HG02885 (cell line): Measurements from ENCODE around the gene KCNMA1.
"Not testable (repeated sequence)": the region's sequence is repeated elsewhere in the genome, so short reads cannot be mapped to it uniquely, and the experiment has no call there.

Experiments used
- ATAC-seq: cut with Tn5 transposase; IDR thresholded peaks from one replicate; pipeline ENCODE4 v1.9.1; 2021; ENCODE audit warnings: mild to moderate bottlenecking; ENCODE audit not compliant: unreplicated experiment, poor library complexity

The KCNMA1 gene

DNA sequence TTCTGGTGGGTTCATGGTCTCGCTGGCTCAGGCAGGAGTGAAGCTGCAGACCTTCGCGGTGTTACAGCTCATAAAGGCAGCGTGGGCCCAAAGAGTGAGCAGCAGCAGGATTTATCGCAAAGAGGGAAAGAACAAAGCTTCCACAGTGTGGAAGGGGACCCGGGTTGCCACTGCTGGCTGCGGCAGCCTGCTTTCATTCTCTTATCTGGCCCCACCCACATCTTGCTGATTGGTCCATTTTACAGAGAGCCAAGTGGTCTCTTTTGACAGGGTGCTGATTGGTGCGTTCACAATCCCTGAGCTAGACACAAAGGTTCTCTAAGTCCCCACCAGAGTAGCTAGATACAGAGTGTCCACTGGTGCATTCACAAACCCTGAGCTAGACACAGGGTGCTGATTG is 47.9 kb downstream of the KCNMA1 start:
- ATAC-seq: not testable (repeated sequence)

DNA sequence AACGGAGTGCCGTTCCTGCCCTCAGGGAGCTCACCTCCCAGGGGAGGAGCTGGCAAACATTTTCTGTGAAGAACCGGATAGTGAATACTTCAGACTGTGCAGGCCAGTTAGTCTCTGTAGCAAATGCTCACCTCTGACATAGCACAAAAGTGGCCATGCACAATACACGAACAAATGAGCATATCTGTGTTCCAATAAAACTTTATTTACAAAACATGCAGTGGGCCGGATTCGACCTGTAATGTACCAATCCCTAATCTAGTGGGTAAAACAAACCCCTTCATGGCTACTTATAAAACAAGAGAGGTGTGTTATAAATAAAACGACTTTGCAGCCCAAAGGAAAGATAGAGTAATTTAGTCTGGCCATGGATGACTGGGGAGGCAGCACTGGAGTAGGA is 48.7 kb downstream of the KCNMA1 start:
- ATAC-seq: no peak

DNA sequence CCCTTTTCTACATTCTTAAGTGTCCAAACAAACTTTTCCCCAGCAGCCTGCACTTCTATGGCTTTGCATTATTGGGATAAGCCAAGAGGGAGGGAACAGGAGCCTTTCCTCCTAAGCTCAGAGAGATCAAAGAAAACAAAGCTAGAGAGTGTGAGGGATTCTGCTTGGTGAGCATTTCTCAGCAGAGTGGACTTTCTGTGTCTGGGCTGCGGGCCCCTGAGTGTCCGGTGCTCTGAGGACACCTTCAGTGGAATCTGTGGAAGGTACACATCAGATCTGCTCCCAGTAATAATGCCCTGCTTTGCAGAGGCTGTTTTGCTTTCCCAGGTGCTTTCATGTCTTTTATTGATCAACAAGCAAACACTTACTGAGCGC is 50.2 kb downstream of the KCNMA1 start:
- ATAC-seq: no peak

DNA sequence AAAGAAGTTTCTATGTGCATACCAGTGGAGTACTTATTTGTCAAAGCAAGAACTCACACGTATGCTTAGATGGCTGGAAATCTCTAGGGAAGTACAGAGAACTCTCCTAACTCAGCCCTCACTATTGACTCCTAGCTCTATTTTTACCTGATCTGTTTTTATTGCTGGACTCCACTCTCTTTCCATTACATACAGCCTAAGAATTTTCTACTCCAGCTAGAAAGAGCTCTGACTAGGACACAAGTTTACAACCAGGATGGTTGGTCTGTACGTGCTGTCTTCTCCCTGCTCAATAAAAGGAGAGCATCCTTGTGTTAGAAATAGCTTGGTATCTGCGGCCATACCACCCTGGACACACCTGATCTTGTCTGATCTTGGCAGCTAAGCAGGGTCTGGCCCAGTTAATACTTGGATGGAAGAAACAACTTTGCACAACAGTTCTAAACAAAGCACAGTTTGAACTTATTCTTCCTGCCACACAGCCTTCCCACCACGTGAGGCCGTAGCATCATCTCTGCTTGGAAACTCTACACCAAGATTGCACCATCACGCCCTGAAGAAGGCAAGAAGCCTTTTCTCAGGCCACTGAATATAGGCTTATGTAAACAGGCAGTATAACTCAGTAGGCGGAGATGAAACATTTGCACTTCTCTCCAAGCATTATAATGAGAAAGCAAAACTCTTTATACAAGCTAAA is 50.7 kb downstream of the KCNMA1 start:
- ATAC-seq: no peak

DNA sequence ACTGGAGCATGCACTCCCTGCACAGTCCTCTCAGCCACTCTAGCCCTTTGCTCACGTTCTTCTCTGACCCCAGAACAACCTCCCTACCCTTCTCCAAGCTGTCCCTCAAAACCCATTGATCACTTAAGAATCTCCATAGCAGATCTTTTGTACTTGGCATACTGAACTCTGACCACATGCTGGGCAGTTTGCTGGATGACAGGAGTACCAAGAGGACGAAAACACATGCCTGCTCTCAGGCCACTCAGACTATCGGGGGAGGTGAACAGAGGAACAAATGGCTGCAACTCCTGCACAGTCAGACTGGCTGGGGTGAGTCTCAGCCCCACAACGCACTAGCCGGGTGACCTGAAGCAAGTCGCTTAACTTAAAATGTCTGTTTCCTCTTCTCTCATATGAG is 52.7 kb downstream of the KCNMA1 start:
- no peak for ATAC-seq

DNA sequence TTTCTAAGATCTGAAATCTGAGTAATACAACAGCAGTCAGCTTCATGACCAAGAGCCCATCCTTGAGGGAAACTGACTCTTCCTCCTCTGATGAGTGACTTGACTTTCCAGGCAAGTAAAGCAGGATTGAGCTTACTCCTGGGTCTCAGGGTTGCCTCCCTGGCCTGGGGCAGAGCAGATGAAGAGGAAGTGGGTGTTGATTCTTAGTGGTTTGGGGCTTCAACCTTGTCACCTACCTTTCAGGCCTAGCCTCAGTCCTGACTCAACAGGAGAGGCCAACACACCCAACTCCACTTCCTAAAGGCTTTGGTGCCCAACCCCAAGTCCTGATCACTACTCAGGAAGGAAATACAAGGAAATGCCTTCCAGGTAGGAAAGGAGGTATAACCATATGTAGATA is 54.1 kb downstream of the KCNMA1 start:
- ATAC-seq: no peak

DNA sequence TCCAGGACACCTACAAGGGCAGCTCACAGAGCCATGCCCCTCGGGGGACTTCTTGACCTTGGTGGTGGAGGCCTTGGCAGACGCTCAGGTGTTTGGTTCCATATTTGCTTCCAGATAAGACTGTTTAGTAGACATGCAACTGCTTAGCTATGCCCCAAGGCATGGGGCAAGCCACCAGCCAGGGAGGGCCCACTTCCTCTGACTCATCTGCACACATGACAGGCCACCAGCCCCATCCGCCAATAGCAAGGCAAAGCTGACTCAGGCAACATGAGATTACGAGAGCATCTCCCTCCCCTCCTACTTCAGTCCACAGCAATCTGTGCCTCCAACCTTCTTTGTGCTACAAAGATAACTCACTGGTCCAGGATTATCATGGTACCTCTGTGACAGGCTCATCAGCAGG is 54.9 kb downstream of the KCNMA1 start:
- ATAC-seq: no peak

DNA sequence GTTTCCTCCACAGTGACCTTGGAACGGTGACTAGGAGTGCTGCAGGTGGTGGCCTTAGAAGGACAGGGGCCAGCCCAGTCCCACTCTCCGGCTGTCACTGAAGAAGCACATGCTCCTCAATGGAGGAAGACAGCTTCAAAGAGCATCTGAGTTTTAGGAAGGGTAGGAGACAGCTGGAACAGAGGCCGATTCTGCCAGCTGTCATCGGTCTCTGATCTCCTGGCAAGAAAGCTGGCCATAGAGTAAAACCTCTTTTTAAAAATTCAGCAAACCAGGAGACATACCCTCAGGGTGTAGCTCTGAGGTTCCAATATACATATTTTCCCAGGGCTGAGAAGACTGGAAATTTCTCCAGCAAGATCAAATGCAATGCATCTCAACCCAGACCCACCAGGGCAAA is 55.9 kb downstream of the KCNMA1 start:
- no peak for ATAC-seq

DNA sequence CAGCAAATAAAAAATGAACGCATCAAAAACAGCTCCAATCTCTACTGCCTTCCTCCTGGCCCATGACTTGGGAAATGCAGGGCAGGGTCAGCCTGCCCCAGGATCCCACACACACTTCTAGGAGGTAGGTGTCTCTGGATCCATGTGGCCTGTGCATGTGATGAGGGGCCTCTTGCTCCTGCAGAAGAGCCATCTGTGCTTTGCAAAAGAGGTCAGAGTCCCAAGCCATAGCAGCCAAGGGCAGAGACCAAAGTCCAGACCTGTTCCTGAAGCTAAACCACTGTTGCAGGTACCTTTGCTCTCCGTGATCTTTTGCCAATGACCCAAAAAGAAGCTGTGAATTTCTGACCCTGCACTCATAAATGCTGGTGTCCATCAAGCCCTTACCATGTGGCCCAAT is 57.1 kb downstream of the KCNMA1 start:
- no peak for ATAC-seq

DNA sequence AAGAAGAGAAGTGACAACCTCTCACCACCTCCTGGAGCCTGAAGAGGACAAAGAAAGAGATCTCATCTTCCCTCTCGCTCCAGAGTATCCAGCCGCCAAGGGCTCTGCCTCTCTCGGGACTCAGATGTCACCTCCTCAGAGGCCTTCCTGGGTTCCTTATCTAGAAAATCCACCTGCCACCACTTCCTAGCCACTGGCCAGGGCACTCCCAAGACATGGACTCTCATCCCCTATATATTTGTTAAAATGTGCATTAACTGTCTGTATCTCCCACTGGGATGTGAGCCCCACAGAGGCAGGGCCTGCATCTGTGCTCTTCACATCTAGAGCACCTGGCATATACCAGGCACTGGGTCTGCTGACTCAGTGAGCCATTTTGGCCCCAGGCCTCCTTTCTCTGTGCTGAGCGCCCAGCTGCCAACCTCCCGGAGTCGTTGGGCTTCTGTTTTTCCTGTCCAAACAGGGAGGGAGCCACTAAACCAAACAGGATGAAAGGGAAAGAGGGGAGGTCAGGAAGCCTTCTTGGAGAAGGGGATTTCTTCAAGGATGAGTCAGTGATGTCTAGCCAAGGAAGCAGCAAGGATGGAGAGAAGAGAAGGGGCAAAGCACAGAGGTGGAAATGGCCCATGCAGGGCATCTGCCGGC is 58.9 kb downstream of the KCNMA1 start:
- no peak for ATAC-seq

DNA sequence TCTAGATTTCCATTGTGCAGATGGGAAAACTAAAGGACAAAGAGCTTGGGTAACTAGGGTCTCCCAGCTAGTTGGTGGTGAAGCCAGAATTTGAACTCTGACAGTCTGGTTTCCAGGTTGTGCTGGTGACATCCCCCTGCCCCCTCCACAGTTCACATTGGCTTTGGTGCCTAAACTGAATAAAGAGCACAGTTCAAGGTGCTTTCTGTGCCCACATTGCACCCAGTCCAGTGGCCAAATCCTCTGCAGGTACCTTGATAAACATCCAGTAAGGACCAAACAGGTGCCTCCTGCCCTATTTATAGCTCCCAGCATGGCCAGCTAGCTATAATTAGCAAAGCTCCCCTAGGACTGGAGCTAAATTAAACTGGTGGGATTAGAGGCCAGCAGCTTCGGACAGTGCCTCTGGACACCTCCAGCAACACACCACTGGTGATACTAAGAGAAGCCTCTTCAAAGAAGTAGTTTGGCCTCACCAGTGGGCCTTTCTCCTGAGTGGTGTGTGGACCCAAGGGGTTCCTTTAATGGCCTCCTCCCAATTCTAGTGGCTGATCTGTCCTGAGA is 59.9 kb downstream of the KCNMA1 start:
- ATAC-seq: no peak

DNA sequence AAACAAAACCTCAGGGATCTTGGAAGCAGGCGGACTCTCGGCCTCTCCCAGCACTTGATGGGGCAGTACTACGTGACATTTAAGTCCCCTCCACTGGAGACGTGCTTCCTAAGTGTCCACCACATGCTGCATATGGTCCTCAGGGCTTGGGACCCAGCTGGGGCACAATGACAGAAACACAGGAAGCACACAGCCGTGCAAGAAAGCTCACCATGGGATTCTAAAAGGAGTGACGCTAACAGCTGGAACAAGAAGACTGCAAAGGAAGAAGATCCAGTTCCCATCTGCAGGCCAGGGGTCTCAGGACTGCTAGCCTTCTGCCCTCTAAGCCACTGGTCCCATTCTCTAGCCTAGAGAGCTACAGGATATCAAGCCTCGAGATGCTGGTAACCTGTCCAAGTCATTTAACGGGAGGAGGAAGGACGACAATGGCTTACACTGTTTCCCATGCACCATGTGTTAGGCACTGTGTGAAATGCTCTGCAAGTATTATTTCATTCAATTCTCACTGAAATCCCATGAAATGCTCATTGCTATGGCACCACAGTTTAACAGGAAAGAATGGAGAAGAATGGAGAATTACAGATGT is 61.1 kb downstream of the KCNMA1 start:
- no peak for ATAC-seq

DNA sequence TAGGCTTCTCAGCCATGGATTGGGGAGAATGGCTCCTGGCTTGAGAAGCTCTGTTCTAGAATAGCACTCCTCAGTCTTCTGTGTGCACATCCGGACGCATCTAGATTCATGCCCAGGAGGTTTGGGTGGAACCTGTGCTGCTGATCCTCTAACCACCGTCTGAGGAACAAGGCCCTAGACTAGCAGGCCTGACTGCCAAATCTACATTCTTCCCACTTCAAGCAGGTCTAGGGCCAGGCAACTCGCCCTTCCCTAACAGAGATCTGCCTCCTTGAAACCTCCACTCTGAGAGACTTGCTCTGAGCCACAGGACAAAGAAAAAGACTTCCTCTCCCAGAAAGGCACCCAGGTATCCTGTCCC is 61.6 kb downstream of the KCNMA1 start:
- ATAC-seq: no peak

DNA sequence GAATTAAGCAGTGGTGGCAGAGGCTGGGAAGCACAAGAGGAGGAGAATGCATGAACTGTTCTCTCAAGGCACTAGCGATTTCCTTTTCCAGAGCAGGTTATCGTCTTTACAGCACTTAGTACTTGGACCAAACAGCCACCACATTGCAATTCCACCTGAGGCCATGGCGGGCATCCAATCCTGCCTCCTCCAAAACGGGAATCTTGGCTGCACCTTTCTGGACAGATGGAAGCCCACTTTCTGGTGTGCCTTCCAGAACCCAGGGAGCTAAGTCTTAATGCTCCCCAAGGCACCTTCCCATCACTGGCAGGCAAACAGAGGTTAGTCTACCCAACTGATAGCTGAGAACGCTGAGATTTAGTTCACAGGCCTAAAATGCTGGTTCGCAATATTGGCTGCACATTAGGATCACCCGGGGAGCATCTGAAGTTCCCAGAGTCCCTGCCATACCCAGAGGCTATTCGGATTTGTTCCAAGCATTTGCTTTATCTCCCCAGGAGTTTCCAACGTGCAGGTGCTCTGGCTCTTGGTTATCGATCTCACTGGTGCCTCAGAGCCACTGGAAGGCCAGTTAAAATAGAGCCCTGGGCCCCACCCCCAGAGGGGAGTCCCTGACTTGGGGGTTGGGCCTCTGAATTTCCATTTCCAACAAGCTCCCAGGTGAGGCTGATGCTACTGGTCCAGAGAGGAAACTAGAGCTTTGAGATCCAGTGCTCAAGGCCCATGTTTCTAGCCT is 62.2 kb downstream of the KCNMA1 start:
- no peak for ATAC-seq

DNA sequence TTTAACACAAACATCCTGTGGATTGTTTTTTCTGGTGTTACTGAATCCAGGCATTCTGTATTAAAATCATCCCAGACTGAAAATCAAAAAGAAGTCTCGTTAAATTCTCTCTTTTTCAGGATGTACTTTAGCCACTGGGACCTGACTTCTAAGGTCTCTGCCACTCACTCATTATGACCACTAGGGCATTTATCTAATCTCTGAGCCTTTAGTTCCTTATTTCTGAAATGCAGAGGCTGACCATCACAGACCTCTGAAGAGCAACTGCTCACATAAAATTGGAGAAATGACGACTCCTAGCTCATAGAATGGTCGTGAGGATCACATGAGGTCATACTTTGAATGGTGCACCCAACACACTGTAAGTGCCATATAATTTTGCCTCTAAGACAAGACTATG is 63.2 kb downstream of the KCNMA1 start:
- ATAC-seq: no peak

DNA sequence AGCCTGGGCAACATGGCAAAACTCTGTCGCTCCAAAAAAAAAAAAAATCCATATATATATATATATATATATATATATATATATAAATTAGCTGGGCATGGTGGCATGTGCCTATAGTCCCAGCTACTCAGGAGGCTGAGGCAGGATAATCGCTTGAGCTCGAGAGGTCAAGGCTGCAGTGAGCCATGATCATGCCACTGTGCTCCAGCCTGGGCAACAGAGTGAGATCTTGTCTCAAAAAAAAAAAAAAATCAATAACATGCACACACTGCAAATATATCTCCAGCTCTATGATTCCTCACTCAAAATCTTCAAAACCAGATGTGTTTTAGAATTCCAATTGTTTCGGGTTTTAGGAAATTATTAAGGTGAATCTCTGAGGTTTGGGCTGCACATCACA is 65.1 kb downstream of the KCNMA1 start:
- not testable (repeated sequence) for ATAC-seq

DNA sequence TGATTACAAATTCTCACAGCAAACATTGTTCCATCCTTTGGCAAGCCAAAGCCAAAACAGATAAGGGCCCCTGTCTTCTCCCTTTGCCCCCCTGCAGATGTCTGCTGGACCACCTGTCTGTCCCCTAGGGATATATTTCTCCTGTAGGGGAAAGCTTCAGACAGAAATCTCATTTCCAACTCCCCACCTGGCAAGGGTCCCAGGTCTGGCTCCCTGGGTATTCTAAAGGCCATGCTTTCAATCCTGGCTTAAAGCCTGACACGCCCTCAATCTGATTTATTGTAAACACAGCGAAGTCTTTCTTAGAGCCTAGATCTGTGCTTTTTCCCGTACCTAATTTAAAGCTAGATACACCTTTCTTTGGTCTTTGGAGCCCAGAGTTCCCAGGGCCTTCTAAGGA is 66.1 kb downstream of the KCNMA1 start:
- no peak for ATAC-seq

DNA sequence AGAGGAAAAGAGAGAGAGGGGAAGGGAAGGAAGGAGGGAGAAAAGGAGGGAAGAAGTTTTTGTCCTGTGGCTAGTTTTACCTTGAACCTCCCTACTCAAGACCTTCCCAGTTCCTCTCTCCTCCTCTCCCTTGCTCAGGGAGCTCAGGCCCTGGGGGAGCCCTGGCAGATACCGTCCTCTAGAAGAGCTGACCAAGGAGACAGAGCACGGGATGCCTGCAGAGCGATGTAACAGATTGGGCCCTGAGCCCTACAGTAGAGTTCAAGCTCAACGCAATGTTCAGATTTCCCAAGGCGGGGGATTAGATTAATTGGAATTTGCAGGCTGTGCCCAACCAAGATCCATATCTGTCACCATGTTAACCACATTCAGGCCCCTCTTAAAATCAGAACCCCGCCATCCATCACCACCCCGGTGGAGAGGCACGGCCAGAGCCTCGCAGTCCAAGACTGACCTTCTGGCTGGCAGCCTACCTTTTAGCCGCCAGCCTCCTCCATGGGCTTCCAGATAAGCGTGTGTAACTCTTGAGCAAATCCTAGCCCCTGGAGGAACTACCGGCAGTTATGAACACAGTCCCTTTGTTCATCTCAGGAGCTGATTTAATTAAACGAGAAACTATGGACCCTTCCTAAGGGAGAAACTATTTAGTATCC is 70.6 kb downstream of the KCNMA1 start:
- no peak for ATAC-seq

DNA sequence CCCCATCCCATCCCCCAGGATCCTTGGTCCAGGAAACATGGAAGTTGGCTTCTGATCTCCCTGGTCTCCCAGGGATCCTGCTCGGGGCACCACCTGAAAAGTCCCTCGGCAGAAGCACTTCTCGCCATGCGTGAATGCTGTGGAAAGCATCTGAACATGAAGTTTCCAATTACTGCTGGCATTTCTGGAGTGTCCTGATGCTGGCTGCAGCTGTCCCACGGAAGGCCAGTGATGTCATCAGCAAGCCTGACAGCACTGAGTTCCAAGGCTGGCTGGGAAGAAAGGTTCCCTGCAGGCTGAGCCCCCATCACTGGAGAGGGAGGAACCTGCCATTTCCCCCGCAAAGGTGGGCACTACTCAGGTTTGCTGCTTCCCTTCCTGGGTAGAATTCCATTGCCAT is 71.4 kb downstream of the KCNMA1 start:
- no peak for ATAC-seq

DNA sequence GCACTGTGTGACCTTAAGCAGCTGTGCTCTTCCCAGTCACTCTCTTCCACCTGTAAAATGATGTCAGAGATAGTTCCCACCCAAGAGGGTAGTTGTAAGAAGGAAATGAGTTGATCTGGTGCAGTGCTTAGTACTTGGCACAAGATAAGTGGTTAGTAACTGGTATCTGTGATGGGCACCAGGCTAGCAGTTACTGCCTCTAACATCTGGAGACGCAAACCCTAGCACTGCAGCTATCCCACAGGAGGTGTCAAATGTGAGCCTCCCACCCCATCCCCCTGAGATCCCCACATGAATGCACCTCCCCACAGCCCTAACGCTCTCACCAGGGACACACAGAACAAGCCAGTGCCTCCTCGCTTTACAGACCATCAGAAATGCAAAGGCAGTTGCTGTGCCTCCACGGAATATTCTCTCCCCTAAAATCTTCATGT is 72.0 kb downstream of the KCNMA1 start:
- ATAC-seq: no peak
